H1 (cell line): ENCODE measurements around the gene TDRD9. TPM values are rescaled to one million over a fixed set of nuclear protein-coding genes. Genes with fewer than 3 reads are reported as not detected.

ENCODE experiments used
- ASH2L ChIP-seq: fragments of 200-600, 300-600 bp; sonication (generic); IDR thresholded peaks from one replicate; pipeline ENCODE4 v1.7.1; 2017; ENCODE audit warnings: low read length
- E2F6 ChIP-seq: IDR thresholded peaks from 2 replicates; pipeline ENCODE4 v1.6.1; 2012; ENCODE audit warnings: inconsistent platforms
- HDAC2 ChIP-seq, 2 experiments: fragments of 300-600 bp in 1 of 2; sonication (generic) in 1 of 2; IDR thresholded peaks; 2 replicates each; pipeline ENCODE4 v1.6.1; 2011 to 2012; ENCODE audit warnings: low read depth in 2 of 2, low read length in 2 of 2, mild to moderate bottlenecking in 2 of 2, moderate library complexity in 2 of 2, borderline replicate concordance in 1 of 2, inconsistent platforms in 1 of 2
- polyA plus RNA-seq, 7 experiments: library from polyadenylated mRNA; depleted of rRNA in 3 of 7; stranded (reverse) in 5 of 7; unstranded in 2 of 7; fragments of >200 nt in 5 of 7; fragments of 200-250 nt in 2 of 7; gene quantifications; 1 replicate in 5 of 7; 2 replicates in 1 of 7; 4 replicates in 1 of 7; pipeline versions ENCODE4 v1.2.1 to v1.2.3, GENCODE V29; 2011 to 2013; ENCODE audit warnings: missing spikeins in 2 of 7, mixed read lengths in 2 of 7
- total RNA-seq: library from RNA; stranded (reverse); fragmentation: NEBNext Ultra II Directional; extraction: Animal tissue kit (Norgen Biotek cat#: 25700); gene quantifications from 2 replicates; pipeline ENCODE4 v1.2.1, GENCODE V29; 2021

Gene TDRD9
- total and polyA plus RNA-seq, 2 of the 8 experiments (the other 6 are each of a cell fraction or from before 2014, with no cell fraction given) = not detected

- no peak for TF ChIP-seq HDAC2 (IDR thresholded peaks at IDR 0.05; ENCODE audit: borderline replicate concordance in 1 of 2, low read depth in 2 of 2, low read length in 2 of 2)
- no peak for TF ChIP-seq ASH2L
- TF ChIP-seq E2F6 = no peak
These were observed 171.1 kb downstream of the TDRD9 start (continued) for GRCh38 chr14:104099096-104100041.
